GM19351 (cell line): ENCODE results near the gene CCDC74A.
"Not testable (repeated sequence)": the region's sequence is repeated elsewhere in the genome, so short reads cannot be mapped to it uniquely, and the experiment has no call there.

Experiments
- ATAC-seq: cut with Tn5 transposase; IDR thresholded peaks from one replicate; pipeline ENCODE4 v1.9.1; 2021; ENCODE audit warnings: mild to moderate bottlenecking, moderate library complexity; ENCODE audit not compliant: unreplicated experiment

CCDC74A gene

DNA sequence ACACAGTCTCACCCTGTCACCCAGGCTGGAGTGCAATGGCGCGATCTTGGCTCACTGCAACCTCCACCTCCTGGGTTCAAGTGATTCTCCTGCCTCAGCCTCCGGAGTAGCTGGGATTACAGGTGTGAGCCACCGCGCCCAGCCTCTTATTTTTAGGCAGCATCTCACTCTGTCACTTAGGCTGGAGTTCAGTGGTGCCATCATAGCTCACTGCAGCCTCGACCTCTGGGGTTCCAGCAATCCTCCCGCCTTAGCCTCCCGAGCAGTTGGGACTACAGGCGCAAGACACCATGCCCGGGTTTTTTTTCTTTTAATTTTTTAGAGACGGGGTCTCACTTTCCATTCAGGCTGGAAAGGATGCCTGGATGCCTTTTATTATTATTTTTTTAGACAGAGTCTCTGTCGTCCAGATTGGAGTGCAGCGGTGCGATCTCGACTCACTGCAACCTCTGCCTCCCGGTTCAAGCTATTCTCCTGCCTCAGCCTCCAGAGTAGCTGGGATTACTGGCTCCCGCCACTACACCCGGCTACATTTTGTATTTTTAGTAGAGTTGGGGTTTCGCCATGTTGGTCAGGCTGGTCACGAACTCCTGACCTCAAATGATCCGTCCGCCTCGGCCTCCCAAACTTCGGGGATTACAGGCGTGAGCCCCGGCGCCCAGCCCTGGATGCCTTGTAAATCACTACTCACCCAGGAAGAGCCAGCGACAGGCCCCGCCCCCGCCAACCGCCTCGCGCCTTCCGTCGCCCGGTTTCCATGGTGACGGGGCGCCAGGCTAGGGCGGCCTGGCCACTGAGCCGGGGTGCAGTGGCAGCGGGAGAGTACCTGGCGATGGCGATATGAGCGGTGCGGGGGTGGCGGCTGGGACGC is at the start of gene CCDC74A:
CCDC74A (plus strand) TSS at position 758 of the 871 bp plus-strand sequence; CDS start at position 841, 83 bp downstream.
- ATAC-seq = peak; percentile 71

DNA sequence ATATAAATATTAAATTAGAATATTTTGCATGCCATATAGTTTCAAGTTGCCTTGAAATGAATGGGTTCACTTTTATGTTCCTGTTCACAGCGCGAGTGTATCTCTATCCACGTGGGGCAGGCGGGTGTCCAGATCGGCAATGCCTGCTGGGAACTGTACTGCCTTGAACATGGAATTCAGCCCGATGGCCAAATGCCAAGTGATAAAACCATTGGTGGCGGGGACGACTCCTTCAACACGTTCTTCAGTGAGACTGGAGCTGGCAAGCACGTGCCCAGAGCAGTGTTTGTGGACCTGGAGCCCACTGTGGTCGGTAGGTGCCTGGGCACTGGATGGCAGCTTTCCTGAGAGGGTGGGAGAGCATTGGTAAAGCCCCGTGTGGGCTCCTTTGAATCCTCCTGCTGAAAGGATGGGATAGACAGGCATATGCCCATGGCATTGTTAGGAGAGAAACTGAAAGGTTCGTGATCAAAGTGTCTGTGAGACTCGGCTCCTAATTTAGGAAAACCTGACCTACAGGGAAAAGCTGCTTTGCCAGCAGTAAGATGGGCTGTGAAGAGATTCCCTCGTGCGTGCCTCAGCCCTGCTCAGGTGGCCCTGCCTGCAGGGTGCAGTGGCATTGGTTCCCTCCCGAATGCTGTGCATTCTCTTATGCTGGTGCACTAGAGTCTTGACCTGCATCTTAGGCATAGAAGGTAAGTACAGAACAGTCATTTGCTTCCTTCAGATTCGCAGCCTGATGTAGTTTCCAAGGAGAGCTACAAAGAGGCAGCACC is 49.4 kb upstream of the CCDC74A start:
- not testable (repeated sequence) for ATAC-seq

DNA sequence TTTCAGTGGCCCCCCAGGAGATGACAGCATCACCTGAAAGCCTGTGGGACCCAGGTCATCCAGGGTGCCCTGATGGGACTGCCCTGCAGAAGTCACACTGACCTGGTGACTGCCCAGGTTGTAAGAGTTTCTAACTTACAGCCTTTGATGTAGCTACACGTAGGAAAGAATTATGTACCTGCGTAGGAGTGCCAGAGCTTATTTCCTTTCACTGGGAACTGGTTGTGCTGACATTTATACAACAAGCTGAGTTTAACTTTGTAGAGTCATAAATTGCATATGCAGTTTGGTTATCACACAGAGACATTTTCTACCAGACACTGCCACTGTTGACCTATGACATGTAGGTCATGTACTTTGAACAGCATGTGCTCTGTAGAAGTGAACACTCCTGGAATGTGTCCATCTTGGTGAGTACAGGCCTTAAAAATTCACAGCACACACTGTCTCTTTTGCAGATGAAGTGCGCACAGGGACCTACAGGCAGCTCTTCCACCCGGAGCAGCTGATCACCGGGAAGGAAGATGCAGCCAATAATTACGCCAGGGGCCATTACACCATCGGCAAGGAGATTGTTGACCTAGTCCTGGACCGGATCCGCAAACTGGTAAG is 48.7 kb upstream of the CCDC74A start:
- not testable (repeated sequence) for ATAC-seq

DNA sequence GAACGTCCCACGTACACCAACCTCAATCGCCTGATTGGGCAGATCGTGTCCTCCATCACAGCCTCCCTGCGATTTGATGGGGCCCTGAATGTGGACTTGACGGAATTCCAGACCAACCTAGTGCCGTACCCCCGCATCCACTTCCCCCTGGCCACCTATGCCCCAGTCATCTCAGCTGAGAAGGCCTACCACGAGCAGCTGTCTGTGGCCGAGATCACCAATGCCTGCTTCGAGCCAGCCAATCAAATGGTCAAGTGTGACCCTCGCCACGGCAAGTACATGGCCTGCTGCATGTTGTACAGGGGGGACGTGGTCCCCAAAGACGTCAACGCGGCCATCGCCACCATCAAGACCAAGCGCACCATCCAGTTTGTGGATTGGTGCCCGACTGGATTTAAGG is 47.3 kb upstream of the CCDC74A start:
- not testable (repeated sequence) for ATAC-seq

DNA sequence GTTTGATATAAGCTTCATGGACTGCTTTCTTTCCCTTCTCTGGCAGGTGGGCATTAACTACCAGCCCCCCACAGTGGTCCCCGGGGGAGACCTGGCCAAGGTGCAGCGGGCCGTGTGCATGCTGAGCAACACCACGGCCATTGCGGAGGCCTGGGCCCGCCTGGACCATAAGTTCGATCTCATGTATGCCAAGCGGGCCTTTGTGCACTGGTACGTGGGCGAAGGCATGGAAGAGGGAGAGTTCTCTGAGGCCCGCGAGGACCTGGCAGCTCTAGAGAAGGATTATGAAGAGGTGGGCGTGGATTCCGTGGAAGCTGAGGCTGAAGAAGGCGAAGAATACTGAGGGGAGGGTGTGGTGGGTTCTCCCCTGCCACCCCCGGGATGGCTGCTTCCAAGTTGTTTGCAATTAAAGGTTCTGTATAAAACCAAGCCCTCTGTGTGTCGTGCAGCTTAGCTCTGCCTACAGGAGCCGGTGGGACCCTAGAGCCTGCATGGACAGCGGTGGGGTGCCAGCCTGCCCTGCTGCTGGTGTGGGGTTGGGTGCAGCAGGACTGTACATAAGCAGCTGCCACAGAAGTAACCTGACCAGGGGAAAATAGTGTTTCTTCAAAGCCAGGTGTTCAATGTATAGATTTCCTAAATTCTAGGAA is 45.1 kb upstream of the CCDC74A start:
- not testable (repeated sequence) for ATAC-seq

DNA sequence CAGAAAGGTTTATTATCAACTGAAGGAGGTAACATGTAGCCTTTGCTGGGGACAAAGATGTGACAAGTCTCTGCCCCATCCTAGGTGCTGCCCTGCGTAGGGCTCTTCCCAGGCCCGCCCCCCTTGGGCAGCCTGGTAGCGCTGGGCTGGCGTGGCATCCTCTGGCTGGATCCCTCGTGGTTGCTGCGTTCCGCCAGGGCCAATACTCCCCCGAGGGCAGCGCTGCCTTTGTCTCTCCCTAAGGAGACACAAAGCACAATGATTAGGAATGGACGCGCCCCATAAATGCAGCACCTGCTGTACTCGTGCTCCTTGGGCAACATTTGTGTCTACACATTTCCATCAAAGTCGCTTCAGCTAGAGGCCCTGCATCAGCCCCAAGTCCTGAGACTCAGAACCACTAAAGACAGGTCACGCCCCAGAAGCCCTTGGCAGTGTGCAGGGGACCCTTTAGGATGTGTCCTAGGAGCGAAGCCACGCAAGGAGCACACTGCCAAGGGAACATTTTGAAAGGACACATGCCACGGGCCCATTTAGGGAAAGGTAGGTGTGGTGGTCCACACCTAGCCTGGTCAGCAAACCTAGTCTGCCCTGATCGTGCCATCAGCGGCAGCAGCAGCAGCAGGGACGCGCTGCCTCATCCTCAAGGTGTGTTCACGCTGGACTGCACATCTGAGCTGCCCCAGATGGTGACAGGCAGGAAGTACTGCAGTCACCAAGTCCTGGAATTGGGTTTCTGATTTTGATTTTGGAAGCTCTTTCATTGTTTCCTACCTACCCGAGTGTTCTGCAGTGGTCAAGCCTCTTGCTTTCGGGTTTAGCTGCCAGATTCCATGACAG is 43.5 kb upstream of the CCDC74A start:
- ATAC-seq = not testable (repeated sequence)

DNA sequence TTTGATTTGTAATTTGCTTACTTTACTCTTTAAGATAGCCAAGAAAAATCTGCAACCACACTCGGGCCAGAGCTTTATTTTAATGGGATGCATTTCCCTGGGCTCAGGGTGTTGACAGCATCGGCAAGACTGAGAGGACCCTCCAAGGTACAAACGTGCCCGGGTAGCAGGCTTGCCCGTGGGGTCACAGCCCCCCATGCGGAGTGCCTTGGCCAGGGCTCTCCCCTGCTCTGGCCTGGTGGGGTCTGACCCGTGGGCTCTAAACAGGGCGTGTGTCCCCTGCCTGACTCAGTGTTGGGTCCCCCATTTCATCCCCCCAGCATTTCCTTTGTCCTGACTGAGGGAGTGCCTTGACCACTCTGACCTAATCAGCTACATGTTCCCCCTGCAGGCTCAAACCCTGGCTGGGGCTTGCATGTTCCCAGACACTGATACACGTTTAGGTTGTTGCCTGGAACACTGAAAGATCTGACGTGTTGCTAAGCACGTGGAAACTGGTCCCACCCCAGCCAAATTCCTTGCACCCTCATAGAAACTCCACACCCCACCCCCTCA is 42.7 kb upstream of the CCDC74A start:
- ATAC-seq = not testable (repeated sequence)

DNA sequence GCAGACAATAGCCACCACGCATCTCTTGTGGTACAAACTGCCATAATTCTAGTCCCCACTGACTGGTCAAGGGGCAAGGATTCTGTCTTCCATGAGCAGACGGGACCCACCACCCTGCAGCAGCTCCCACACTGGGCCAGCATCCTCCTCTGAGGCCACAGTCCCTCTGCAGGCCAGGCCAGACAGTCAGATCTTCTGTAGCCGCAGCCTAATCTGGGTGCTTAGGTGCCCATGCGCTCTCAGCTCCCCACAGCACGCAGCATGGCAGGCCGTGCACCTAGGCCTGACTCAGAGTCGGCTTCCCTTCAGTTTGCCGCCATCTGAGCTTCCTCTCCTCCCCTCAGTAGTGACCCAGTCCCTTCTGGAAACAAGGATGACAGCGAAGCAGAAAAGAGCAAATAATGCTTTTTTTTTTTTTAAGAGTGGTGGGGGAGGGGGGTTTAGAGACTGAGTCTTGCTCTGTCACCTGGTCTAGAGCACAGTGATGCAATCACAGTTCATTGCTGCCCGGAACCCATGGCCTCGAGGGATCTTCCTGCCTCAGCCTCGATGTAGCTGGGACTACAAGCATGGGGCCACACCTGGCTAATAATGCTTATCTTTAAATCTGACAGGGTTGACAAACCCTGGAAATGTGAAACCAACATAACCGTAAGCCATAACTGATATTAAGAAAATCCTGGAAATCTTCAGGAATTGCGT is 41.3 kb upstream of the CCDC74A start:
- ATAC-seq = not testable (repeated sequence)

DNA sequence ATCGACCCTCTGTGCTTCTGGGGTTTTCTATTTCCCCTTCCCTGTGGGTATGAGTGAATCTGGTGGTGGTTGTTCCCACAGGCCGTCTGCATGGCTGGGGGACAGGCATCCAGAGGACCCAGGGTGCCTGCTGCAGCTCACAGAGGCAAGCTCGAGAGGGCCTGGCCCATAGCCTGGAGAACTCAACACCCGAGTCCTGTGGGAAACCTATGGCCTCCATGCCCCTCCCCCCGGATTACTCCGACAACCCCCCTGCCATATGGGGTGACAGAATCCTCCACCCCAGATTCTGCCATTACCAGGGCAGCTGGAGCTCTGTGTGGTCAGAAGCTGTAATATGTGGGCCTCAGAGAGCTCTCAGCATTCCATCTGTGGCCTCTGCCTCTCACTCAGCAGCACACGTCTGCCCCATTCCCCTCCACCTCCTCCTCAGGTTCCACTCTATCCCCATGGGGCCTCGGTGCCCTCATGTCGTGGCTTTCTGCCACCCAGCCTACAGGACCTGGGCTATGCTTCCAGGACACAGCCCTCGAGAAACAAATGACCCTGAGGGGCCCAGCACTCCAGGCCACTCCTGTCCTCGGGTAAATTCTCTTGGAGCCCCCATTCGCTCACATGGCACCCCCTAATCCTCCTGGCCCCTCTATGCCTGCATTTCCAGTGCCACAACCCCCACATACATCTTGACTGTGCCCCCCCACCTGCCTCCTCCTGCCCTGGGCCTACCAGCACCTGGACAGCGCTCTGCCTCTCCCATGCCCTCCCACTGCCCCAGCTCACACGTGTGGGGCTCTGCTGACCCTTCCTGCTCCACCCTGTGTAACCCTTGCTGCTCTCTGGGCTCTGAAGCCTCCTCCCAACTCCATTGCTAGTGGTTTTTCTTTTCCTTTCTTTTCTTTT is 39.1 kb upstream of the CCDC74A start:
- ATAC-seq = no peak

DNA sequence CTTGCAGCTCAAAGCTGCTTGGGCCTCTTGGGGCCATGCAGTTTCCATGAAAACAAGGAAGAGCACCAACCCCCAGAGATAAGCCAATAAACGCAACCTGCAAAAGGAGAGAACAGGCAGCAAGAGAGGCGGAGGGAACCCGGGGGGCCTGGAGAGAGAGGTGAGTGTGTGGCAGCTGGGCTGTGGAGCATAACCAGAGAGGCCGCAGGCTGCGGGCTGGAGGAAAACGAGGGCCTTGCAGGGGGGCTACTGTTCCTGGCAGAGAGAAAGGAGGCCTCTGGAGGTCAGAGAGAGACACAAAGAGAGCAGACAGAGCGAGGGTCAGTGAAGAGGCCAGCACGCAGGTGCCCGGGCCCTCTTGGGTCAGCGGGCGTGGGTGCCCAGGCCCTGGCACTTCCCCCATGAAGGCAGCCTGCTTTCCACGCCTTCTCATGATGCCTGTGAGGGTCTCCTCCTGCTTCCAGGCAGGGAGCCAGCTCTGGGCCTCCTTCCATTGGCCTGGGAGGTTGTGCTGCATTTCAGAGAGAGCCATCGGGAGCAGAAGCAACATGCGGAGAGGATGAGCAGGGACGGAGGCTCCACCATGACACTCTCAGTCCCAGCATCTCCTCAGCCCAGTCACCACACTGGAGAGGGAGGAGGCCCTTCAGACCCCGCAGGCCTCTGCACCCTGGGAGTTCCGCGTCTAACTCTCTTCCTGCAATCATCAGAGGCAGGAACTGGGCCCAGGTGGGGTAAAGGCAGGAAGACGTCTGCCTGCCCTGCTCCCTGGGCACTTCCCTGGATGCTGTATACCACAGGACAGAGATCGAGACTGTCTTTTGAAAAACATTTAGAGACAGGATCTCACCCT is 36.8 kb upstream of the CCDC74A start:
- not testable (repeated sequence) for ATAC-seq

DNA sequence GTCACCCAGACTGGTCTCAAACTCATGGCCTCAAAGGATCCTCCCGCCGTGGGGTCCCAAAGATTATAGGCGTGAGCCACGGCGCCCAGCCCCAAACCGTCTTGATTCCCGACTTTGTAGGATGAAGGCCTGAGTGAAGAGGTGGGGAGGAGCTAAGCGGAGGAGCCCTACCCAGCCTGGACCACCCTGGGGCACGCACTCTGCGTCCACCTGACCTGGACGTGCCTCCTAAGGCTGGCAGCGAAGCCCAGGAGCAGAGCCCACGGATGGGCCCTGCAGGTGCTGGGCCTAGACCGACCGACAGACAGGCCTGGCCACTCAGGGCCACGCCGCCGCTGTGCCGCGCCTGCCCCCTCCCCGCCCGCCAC is 36.2 kb upstream of the CCDC74A start:
- ATAC-seq = not testable (repeated sequence)

DNA sequence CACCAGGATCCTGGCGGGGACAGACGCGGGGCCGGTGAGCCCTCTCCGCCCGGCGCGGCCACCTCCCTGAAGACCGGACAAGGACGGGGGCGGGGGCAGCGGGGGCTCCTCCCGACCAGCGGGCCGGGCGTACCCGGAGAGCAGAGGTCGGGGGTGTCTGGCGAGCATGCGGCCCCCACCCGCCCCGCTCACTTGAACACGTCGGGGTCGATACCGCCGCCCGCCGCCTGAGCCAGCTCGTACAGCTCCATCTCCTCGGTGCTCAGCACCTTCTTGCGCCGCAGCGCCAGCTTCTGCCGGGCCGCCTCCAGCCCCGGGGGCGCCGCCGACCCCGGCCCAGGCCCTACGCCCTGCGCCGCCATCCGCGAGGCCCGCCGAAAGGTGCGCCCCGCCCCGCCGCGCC is 35.7 kb upstream of the CCDC74A start, which contains the start of gene MZT2A:
MZT2A (minus strand) TSS at position 383 of the 403 bp plus-strand sequence; CDS start at position 362, 21 bp downstream.
- peak; percentile 14 for ATAC-seq

DNA sequence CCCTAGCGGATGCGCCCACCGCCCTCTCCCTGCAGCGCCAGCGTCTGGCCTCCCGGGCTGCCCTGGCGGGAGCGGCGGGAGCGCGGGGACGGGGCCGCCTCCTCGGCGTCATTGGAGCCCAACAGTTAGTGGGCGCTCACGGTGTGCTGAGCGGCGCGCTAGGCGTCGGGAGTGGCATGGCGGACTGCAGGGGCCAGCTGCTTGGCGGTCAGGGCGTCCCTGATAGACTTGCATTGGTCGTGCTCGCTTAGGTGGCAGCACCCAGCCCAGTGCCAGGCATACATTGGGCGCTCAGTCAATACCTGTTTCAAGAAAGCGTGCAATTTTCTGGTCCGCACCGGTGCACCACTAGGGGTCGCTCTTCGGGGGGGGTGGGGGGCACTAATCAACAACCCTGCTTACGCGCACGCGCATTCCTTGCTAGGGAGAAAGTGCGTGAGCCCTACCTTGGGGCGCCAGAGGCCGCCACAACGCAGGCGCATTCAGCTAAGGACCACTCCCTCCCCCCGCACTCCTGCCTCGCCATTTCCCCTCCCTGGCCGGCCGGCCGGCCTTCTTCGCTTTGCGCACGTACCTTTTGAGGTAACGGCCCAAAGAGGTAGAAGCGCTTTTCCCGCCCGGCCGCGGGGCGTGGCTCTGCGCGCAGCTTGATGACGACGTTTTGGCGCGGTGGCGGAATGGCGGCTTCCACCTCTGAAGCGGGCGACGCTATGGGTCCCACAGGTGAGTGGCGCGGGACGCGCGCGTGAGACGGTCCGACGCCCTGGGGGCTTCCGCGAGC is 35.1 kb upstream of the CCDC74A start:
- ATAC-seq = peak; percentile 68

DNA sequence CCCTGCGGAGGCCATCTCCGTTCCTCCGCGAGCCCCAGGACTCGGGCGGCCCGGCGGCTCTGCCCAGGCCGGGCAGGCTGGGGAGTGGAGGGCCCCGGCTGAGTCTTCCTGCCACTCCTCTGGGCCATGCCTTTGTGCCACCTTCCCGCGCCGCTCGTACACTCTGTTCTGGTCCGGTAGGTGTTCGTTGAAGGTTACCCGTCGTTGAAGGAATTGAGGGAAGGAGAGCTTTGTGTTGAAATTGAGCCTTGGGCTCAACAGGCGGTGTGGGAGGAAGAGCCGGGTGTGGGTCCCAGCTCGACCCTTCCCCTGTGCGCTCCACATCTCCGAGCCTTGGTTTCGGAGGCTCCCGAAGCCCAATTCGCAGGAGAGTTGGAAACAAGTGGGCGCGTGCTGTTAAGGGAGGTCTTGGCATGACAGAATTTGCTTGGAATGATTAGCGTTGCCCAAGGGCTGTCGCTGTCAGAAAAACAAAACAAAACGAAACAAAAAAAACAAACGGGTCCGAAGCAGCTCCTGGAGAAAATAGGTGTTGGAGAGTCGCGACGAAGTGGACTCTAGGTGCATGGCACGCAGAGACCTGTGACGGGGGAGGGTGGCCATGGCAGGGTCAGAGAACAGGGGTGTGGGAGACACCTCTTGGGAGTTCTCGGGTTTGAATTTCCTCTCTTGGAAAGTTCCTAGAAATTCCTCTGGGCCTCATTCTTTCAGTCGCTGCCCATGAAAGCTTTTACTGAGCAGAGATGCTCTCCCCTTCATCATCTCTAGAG is 34.3 kb upstream of the CCDC74A start:
- peak; percentile 15 for ATAC-seq

DNA sequence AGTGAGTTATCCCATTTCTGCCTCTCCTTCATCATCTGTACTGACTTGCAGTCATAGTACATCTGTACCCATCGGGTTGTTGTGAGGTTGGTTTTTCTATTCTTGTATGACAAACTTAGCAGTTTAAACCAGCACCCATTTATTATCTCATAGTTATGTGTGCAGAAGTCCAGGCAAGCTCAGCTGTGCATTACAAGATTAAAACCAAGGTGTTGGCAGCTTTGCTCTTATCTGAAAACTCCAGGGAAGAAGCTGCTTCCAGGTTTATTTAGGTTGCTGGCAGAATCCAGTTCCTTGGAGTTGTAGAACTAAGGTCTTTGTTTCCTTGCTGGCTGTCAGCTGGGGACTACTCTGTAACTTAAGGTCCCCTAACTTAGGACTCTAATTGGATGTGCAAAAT is 32.2 kb upstream of the CCDC74A start:
- ATAC-seq = not testable (repeated sequence)
